ENCODE results near the gene NTMT1.
A peak's percentile ranks its signal among the peaks of the same experiment; 100 is the strongest.
"Not testable (repeated sequence)": the region's sequence is repeated elsewhere in the genome, so short reads cannot be mapped to it uniquely, and the experiment has no call there.

NTMT1 gene

GRCh38 chr9:129615407-129616285 is 10.3 kb upstream of the NTMT1 start:
- DNase-seq (ENCODE audit: low spot score): no peak

DNA sequence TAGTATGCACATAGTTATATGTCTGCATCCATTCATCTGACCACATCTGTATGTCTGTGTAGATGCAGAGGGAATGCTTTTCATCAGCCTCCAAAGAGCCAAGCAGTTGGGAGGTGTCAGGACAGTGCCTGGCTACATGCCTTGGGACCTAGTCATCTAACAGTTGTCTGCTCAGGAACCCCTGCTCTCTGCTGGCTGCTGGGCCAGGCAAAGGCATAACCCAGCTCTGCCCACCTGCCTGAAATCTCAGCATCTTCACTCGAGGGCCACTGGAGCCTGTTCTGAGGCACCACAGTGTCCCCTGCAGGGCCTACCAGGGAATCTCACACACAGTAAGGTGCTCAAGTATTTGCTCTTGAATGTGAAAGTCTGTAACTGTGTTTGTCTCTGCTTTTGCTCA is 8.8 kb upstream of the NTMT1 start:
- DNase-seq (ENCODE audit: low spot score): no peak

DNA sequence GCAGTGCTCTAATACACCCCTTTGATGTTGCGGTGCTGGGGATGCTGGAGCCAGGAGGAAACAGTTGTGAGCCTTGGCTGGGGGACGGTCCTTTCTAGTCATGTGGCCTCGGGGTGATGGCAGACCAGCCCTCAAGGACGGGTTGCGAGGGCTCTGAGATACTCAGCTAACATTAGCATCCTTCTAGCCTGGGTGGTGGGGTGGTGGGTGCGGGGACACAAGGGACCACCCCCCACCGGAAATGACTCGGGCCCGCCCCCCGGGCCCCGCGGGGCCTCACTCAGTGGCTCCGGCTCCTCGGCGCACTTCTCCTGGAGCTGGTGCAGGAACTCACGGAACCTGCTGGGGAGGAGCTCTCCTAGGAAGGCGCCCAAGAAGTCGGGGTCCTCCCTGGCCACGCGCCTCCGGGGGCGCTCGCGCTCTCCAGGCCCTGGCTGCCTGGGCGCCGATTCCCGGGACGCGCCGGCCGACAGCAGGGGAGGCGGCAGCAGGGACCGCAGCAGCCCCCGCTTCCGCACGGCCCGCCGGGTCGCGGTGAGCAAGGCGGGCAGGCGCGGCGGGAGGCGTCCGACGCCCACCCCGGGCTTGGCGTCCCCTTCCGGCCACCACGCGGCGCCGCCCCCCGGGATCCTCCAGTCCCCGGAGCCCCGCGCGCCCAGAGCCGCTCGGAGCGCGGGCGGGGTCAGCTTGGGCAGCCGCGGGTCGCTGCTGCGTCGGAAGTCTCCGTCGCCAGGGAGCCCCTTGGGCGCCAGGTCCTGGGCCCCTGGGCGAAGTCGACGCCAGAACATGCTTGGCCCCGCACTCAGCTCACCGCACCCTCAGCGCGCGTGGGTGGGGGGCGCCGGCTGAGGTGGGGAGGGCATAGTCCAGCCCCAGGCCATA is 5.9 kb upstream of the NTMT1 start:
- DNase-seq (ENCODE audit: low spot score): no peak

DNA sequence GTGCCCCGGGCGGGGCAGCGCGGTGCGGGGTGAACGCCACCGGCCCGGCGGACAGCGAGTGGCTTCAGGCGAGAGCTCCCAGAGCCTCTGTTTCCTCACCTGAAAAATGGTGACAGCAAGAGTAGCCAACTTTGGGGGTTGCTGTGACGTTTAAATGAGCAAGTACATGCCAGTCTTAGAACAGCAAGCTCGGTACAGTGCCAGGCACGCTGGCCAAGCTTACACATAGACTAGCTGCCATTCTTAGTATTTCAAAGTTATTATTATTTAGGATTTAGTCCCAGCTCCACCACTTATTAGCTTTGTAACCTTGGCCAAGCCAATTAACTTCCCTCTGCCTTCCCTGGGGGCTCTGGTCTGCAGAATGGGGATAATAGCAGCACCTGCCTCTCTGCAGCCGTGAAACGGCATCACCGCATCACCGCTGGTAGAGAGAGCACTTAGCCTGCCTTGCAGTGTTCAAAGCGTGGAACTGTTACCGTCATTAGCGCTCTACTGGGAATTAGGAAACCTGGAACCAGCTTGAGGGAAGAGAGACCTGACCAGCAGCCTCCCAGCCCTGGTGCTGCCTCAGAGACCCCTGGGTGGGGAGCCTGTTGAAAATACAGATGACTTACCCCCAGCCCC is 5.2 kb upstream of the NTMT1 start, which contains the start of gene C9orf50:
Gene C9orf50 (minus strand): TSS at position 433 of the 627 bp plus-strand sequence. CDS start 527 bp downstream, outside the sequence.
- DNase-seq (ENCODE audit: low spot score): no peak

DNA sequence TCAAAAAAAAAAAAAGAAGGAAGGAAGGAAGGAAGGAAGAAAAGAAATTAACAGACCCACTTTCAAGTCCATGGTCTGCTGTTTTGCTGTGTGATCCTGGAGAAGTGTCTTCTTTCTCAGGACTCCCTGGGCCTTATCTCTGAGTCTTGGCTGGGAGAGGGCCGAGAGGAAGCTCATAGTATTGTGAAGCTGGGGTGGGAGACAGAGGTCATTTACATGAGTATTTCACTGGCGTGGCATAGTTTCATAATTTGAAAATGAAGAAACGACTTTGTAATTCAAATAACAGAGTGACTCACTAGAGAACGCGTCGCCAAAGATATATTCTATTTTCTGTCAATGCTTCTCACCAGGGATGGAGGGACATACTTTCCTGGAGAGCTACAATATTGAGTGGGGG is 2.6 kb upstream of the NTMT1 start:
- DNase-seq (ENCODE audit: low spot score): no peak

DNA sequence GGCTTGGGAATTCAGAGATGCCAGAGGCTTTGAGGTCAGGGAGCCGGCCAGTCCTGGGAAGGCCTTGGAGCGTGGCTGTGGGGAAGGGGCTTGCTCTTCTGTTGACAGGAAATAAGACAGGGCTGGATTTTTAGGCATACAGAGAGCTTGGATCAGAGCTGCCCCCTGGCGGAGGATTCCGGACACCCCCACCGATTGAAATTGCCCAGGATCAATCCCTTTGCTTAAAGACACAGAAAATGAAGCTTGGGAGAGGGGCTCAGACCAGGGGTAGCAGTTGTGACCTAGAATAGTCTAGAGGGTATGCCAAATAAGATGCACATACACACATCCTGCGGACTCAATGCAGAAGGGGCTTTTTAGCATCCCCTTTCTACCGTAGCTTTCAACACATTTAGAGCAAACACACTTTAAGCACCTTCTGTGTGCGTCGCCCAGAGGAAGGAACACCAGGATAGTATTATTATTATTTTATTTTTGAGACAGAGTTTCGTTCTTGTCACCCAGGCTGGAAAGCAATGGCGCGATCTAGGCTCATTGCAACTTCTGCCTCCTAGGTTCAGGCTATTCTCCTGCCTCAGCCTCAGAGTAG is 1.7 kb upstream of the NTMT1 start:
- no peak for DNase-seq (ENCODE audit: low spot score)

DNA sequence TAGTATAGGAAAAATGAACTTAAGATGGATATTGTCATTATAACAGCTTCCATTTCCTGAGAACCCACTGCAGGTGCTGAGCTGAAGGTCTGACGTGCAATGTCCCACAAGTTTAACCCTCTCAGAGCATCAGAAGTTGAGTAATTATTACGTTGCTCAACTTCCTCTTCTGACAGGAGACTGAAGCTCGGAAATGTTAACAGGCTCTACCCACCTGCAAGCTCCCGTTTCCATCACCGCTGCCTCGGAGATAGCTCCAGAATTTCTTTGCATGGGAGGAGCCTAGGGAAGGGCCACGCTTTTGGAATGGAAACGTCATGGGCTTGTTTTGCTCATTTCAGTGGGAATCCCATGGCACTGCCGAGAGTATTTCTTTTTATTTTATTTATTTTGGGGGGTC is 1.0 kb upstream of the NTMT1 start:
- no peak for DNase-seq (ENCODE audit: low spot score)

DNA sequence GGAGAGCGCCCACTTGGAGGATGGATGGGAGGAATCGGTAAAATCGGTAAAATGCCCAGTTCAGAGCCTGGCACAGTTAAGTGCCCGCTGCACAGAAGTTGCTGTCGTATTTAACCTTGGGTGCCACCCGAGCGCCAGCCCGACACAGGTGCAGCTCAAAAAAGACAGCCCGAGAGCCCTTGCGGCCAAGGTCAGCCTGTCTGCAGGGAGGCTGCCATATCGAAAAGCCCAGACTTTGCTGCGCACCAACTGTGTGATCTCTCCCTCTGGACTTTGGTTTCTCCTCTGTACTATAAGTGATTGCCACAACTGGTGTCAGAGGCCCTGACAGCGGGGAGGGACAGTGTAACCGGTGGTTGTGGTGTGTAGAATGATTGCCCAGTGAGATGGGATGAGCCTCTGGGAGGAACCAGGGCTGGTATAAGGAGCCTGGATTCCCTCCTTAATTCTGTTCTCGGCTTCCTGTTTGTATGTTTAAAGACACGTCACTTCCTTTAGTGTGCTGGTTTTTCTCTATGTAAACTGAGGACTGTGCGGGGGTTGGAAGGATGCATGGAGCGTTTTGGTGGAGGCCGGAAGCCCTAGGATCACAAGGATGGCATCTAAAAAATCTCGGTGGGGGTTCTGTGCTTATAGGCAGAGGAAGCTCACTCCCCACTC is 792 bp downstream of the NTMT1 start:
- no peak for DNase-seq (ENCODE audit: low spot score)

DNA sequence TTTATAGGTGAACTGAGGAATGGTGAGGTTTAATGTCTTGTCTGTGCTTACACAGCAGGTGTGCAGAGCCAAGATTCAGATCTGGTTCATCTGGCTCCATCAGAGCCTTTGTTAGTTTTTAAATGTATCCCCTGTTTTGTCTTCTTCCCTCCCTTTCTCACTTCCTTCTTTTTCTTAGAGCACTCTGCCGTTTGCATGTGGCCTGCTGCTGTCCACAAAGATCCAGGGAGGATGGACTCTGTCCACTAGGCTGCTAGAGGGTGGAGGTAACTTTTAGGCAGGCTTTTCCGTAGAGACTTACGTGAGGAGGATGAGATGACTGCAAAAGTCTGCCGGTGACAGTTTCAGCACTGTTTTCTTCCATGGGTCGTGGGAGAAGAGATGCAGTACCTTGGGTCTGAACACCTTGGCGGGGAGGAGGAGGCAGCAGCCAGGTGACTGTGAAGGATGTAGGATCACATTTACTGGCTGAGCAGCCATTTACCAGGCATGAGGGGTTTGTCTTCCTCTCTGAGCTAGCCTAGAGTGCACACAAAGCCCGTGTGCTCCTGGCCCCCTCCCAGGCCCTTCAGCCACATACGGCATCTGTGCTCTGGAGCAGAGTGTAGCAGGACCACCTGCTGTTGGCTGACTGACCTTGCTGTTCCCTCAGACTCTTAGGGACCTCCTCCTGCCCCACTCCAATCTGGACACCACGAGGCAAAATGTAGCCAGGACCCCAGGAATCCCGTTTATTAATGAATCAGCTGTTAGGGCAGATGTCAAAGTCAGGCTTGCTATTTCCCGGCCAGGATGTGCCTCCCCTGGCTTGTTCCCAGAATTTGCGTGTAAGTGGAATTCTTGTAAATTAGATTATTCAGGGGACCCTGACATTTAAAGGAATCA is 1.8 kb downstream of the NTMT1 start:
- DNase-seq (ENCODE audit: low spot score): no peak

DNA sequence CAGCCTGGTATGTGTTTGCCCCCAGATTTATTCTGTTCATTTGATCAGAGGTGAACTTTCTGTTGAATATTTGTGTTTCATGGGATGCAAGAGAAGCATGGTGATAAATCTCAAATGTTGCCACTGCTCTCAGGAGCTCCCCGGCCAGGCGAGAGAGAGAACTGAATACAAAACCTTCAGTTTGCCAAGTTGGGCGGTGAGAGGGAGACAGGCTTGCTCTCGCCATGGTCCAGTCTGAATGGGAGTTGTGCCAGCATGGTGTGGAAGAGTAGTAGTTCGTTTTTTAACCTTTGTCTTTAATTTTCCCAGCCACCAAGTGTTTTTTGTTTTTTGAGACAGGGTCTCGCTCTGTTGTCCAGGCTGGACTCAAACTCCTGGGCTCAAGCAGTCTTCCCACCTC is 2.7 kb downstream of the NTMT1 start:
- DNase-seq (ENCODE audit: low spot score): no peak

- DNase-seq (ENCODE audit: low spot score): no peak
These were observed 3.4 kb downstream of the NTMT1 start for GRCh38 chr9:129629251-129629820.

DNA sequence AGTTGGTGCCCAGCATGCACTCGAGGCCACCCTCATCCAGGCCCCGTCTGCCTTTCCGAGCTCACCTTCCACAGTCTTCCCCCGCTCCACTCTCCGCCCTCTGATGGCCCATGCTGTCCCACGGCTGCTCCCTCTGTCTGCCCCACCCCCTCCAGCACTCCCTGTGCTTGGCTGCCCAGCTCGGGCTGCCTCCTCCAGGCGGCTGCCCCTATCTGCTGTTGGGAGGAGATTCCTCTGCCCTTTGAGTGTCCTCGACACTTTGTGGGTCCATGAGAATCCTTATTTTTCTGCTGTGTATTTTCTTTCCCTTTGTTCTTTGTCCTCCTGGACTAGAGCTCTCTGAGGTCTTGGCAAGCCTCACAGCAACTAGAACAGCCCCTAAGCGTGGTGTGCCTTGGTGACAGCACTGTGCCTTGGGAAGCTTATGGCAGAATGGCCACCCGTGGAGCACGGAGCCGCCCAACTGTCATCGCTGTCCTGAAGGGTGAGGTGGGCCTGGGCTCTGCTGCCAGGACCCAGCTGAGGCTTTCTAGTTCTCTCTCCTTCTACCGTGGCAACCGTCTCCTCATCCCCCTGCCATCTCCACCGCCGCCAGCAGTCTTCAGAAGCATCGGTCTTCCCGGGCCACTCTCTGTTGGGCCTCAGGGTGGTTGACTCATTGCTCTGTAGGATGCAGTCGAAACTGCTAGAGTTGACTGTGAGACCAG is 5.2 kb downstream of the NTMT1 start:
- DNase-seq (ENCODE audit: low spot score): peak; percentile 54

GRCh38 chr9:129631674-129632129 is 5.7 kb downstream of the NTMT1 start:
- no peak for DNase-seq (ENCODE audit: low spot score)

DNA sequence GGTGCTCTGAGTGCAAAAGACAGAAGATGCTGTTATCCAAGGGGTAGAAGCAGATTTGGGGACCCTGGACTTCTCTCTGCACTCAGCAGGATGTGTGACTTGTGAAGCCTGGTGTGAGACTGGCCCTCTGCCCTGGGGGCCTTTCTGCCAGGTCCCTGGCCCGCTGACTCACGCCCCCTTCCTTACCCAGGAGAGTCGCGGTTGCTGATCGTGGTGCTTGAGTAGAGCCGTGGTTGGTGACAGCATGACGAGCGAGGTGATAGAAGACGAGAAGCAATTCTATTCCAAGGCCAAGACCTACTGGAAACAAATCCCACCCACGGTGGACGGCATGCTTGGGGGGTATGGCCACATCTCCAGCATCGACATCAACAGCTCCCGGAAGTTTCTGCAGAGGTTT is 6.5 kb downstream of the NTMT1 start:
- no peak for DNase-seq (ENCODE audit: low spot score)

- no peak for DNase-seq (ENCODE audit: low spot score)
These were observed 7.2 kb downstream of the NTMT1 start for GRCh38 chr9:129633207-129633606.

GRCh38 chr9:129633848-129634247 is 7.9 kb downstream of the NTMT1 start:
- no peak for DNase-seq (ENCODE audit: low spot score)

GRCh38 chr9:129635099-129636065 is 9.4 kb downstream of the NTMT1 start:
- no peak for DNase-seq (ENCODE audit: low spot score)

DNA sequence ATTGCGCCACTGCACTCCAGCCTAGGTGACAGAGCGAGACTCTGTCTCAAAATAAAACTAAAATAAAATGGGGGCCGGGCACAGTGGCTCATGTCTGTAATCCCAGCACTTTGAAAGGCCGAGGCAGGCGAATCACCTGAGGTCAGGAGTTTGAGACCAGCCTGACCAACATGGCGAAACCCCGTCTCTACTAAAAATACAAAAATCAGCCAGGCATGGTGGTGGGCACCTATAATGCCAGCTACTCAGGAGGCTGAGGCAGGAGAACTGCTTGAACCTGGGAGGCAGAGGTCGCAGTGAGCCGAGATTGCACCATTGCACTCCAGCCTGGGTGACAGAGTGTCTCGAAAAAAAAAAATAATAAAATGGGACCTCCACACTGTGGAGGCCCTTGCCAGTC is 10.4 kb downstream of the NTMT1 start:
- DNase-seq (ENCODE audit: low spot score): not testable (repeated sequence)
